ENCODE results near the gene TMEM219. TPM values are rescaled to one million over a fixed set of nuclear protein-coding genes. Genes with fewer than 3 reads are reported as not detected.

Gene TMEM219
- total and polyA plus RNA-seq, 8 donors = 58.3 to 114 (median 72.9) TPM

DNA sequence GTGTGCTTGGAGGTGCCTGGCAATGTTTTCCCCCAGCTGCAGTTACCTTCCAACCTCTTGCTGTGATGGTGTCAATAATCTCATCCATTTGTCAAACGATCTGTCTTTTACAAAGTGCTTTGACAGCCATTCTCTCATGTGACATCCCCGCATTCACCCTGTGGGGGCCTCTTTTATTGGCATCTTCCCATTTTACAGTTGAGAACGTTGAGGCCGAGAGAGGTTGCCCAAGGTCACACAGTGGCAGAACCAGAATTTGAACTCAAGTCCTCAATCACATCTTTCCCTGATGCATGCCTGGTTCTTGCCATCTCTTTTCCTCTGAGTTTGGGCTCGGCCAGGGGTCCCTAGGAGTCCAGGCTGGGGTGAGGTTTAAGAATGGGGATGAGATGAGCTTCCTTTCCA, 13.3 kb downstream of the TMEM219 start:
- peak overlapping the region in 3 of 4 donors; percentile 73 to 93 (median 90) for H3K4me3 ChIP-seq
- WGBS, 2 donors = 45 to 53% methylated on average over 5 of the region's 5 CpGs
- no peaks in the 10 kb centered on the region for H3K9me3 ChIP-seq
- intact Hi-C loops (cut with DNase I) = no loop called here
- peak overlapping the region in 1 of 4 donors; percentile 71 for H3K27ac ChIP-seq
- FAIRE-seq (no peak), DNase-seq (no peak), ATAC-seq (no peak)
- H3K27me3 ChIP-seq = no peaks in the 10 kb centered on the region
- peaks cover 6 to 17% (median 7%) of the 10 kb centered on the region in 3 donors for H3K36me3 ChIP-seq
- TF ChIP-seq, protein P1, sequence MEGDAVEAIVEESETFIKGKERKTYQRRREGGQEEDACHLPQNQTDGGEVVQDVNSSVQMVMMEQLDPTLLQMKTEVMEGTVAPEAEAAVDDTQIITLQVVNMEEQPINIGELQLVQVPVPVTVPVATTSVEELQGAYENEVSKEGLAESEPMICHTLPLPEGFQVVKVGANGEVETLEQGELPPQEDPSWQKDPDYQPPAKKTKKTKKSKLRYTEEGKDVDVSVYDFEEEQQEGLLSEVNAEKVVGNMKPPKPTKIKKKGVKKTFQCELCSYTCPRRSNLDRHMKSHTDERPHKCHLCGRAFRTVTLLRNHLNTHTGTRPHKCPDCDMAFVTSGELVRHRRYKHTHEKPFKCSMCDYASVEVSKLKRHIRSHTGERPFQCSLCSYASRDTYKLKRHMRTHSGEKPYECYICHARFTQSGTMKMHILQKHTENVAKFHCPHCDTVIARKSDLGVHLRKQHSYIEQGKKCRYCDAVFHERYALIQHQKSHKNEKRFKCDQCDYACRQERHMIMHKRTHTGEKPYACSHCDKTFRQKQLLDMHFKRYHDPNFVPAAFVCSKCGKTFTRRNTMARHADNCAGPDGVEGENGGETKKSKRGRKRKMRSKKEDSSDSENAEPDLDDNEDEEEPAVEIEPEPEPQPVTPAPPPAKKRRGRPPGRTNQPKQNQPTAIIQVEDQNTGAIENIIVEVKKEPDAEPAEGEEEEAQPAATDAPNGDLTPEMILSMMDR (IDR thresholded peaks at IDR 0.05) = no peak
- peaks cover 0 to 17% (median 9%) of the 10 kb centered on the region in 3 donors for H3K4me1 ChIP-seq

GRCh38 chr16:29975811-29976511, 14.1 kb downstream of the TMEM219 start:
- H3K27ac ChIP-seq = no peak overlapping the region
- no peak for DNase-seq
- 13 to 14% methylated on average over 6 of the region's 6 CpGs for WGBS, 2 donors
- no peaks in the 10 kb centered on the region for H3K27me3 ChIP-seq
- ATAC-seq = no peak
- H3K4me1 ChIP-seq = peaks cover 0 to 17% (median 9%) of the 10 kb centered on the region in 3 donors
- no peaks in the 10 kb centered on the region for H3K9me3 ChIP-seq
- H3K36me3 ChIP-seq = peaks cover 6 to 25% (median 7%) of the 10 kb centered on the region in 3 donors
- FAIRE-seq = no peak
- intact Hi-C loops (cut with DNase I) = no loop called here
- peak overlapping the region in 2 of 4 donors; percentile 90 to 93 for H3K4me3 ChIP-seq
- TF ChIP-seq, protein P1 (IDR thresholded peaks at IDR 0.05) = no peak

- 86 to 87% methylated on average over 9 of the region's 9 CpGs for WGBS, 2 donors
- no peak for ATAC-seq
- Histone ChIP-seq H3K36me3 (peaks cover 6 to 37% (median 14%) of the 10 kb centered on the region in 3 donors), H3K4me1 (peaks cover 0 to 17% (median 9%) of the 10 kb centered on the region in 3 donors), H3K4me3 (no peak overlapping the region), H3K27ac (no peak overlapping the region), H3K27me3 (no peaks in the 10 kb centered on the region), H3K9me3 (no peaks in the 10 kb centered on the region)
- no peak for FAIRE-seq
- DNase-seq = no peak
- TF ChIP-seq, protein P1 (IDR thresholded peaks at IDR 0.05) = no peak
- intact Hi-C loops (cut with DNase I) = no loop called here
Observed at GRCh38 chr16:29977063-29977825, 15.4 kb downstream of the TMEM219 start.

DNA sequence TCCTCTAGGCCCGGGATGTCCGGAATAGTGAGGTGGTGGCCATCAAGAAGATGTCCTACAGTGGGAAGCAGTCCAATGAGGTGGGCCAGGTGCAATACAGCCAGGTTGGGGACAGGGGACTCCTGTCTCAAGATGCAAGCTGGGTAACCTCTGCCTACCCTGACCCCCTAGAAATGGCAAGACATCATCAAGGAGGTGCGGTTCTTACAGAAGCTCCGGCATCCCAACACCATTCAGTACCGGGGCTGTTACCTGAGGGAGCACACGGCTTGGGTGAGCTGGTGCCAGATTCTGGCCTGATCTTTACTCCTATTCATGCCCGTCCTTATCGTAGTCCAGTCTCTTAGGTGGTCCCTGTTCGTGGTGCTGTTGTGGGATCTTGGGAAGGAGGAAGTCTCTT, 16.2 kb downstream of the TMEM219 start:
- WGBS, 2 donors = 89 to 95% methylated on average over 9 of the region's 9 CpGs
- intact Hi-C loops (cut with DNase I) = no loop called here

More for the DNA sequence above, 16.2 kb downstream of the TMEM219 start:
- DNase-seq (no peak), FAIRE-seq (no peak), ATAC-seq (no peak)
- Histone ChIP-seq H3K4me1 (peaks cover 0 to 17% (median 9%) of the 10 kb centered on the region in 3 donors), H3K9me3 (no peaks in the 10 kb centered on the region), H3K36me3 (peaks cover 6 to 46% (median 20%) of the 10 kb centered on the region in 3 donors), H3K27me3 (no peaks in the 10 kb centered on the region), H3K27ac (no peak overlapping the region), H3K4me3 (no peak overlapping the region)
- TF ChIP-seq, protein P1 (IDR thresholded peaks at IDR 0.05) = no peak

Data from pancreas (tissue), 10 donors.